Activated T-cell treated with anti-CD3 and anti-CD28 coated beads, Interleukin-2, amount 50 U/mL, for 1 hour (primary cell): ENCODE data around the gene C11orf58.

ENCODE experiments used
- DNase-seq: peaks from one replicate; pipeline ENCODE4 v3.0.0-alpha.2; 2020

C11orf58 gene

GRCh38 chr11:16805938-16806337 is 67.5 kb downstream of the C11orf58 start:
- DNase-seq, result no peak

- DNase-seq, result no peak
These were observed 68.3 kb downstream of the C11orf58 start for GRCh38 chr11:16806791-16807190.

GRCh38 chr11:16807306-16807705 is 68.9 kb downstream of the C11orf58 start:
- DNase-seq, result no peak
